Body of pancreas (tissue), 4 donors: Measurements from ENCODE around the gene C6orf47. TPM values are rescaled to one million over a fixed set of nuclear protein-coding genes. Genes with fewer than 3 reads are reported as not detected.

Experiments used
- ATAC-seq: fragments of 150-250 bp; one replicate; pipeline ENCODE4 v1.9.1; 2016
- DNase-seq, 4 donors: peaks; one replicate each; pipeline ENCODE4 v3.0.0-alpha.2; 2019
- H3K27ac ChIP-seq, 4 donors: fragments of 200-600 bp; sonication (generic); 1 replicate in 3 of 4; 2 replicates in 1 of 4; pipeline versions ENCODE4 v1.5.1 to v1.6.1; 2016 to 2019; ENCODE audit warnings: mild to moderate bottlenecking in 1 of 4, mixed read lengths in 1 of 4, moderate library complexity in 1 of 4
- H3K27me3 ChIP-seq, 2 donors: fragments of 200-600 bp; sonication (generic); one replicate each; pipeline ENCODE4 v1.6.0; 2016; ENCODE audit warnings: mild to moderate bottlenecking in 1 of 2
- H3K36me3 ChIP-seq, 2 donors: fragments of 200-600 bp; sonication (generic); replicated peaks in 1 of 2; 2 replicates each; pipeline ENCODE4 v1.5.1; 2016; ENCODE audit warnings: low read depth in 2 of 2; ENCODE audit not compliant: insufficient read depth in 1 of 2
- H3K4me1 ChIP-seq: fragments of 200-600 bp; sonication (generic); one replicate; pipeline ENCODE4 v1.6.0; 2016
- H3K4me3 ChIP-seq, 2 donors: fragments of 200-600 bp; sonication (generic); 1 replicate in 1 of 2; 2 replicates in 1 of 2; pipeline ENCODE4 v1.5.1; 2016 to 2019
- H3K9me3 ChIP-seq, 3 donors: fragments of 200-600 bp; sonication (generic); 1 replicate in 2 of 3; 2 replicates in 1 of 3; pipeline ENCODE4 v1.5.1; 2016
- POLR2A ChIP-seq, 3 donors: fragments of 450-650 bp; IDR thresholded peaks; one replicate each; pipeline ENCODE4 v1.6.1; 2016; ENCODE audit warnings: antibody characterized with exemption in 3 of 3, mild to moderate bottlenecking in 2 of 3
- WGBS, 2 donors: methylation state at CpG; one replicate each; pipeline ENCODE4 v1.1.5; 2017; 5-methylcytosine and 5-hydroxymethylcytosine counted together
- intact Hi-C: fragments of 100-400 bp; cut with DNase I; formaldehyde crosslinking; loops from one replicate; pipeline ENCODE4 v1.15.1; 2023
- total RNA-seq, 2 donors: library from RNA; depleted of rRNA; stranded (reverse); fragments of >200 nt; gene quantifications; one replicate each; pipeline ENCODE4 v1.1.0, GENCODE V29; 2016
- TF ChIP-seq, protein P1 (sequence below), 7 experiments: fragments of 450-650 bp in 4 of 7; fragments of 200-600 bp in 3 of 7; sonication (generic) in 3 of 7; IDR thresholded peaks; one replicate each; pipeline ENCODE4 v1.5.1; 2016 to 2019; ENCODE audit warnings: antibody characterized with exemption in 7 of 7

C6orf47 gene
- total RNA-seq, 2 donors from 2014 or later = 15.8 to 22.1 TPM

DNA sequence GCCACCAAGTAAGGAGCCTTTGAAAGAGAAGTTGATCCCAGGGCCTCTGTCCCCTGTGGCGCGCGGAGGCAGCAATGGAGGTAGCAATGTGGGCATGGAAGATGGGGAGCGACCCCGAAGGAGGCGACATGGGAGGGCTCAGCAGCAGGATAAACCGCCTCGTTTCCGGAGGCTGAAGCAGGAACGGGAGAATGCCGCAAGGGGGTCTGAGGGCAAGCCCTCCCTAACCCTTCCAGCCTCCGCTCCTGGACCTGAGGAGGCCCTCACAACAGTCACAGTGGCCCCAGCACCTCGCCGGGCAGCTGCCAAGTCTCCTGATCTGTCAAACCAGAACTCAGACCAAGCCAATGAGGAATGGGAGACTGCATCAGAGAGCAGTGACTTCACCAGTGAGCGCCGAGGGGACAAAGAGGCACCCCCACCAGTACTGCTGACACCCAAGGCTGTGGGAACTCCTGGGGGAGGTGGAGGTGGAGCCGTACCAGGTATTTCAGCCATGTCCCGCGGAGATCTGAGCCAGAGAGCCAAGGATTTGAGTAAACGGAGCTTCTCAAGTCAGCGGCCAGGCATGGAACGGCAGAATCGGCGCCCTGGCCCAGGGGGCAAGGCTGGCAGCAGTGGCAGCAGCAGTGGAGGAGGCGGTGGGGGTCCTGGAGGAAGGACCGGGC, 28.2 kb downstream of the C6orf47 start:
- Histone ChIP-seq H3K27ac (no peak overlapping the region), H3K36me3 (peaks cover 24 to 69% of the 10 kb centered on the region in 2 donors), H3K27me3 (no peaks in the 10 kb centered on the region), H3K4me3 (no peak overlapping the region), H3K9me3 (no peaks in the 10 kb centered on the region), H3K4me1 (no peaks in the 10 kb centered on the region)
- no peak for TF ChIP-seq POLR2A (IDR thresholded peaks at IDR 0.05)
- TF ChIP-seq, protein P1, sequence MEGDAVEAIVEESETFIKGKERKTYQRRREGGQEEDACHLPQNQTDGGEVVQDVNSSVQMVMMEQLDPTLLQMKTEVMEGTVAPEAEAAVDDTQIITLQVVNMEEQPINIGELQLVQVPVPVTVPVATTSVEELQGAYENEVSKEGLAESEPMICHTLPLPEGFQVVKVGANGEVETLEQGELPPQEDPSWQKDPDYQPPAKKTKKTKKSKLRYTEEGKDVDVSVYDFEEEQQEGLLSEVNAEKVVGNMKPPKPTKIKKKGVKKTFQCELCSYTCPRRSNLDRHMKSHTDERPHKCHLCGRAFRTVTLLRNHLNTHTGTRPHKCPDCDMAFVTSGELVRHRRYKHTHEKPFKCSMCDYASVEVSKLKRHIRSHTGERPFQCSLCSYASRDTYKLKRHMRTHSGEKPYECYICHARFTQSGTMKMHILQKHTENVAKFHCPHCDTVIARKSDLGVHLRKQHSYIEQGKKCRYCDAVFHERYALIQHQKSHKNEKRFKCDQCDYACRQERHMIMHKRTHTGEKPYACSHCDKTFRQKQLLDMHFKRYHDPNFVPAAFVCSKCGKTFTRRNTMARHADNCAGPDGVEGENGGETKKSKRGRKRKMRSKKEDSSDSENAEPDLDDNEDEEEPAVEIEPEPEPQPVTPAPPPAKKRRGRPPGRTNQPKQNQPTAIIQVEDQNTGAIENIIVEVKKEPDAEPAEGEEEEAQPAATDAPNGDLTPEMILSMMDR (IDR thresholded peaks at IDR 0.05) = no peak
- intact Hi-C loops = no loop called here
- ATAC-seq (no peak), DNase-seq (no peak)
- WGBS, 2 donors = 88 to 89% methylated on average over 24 to 25 of the region's 26 CpGs

DNA sequence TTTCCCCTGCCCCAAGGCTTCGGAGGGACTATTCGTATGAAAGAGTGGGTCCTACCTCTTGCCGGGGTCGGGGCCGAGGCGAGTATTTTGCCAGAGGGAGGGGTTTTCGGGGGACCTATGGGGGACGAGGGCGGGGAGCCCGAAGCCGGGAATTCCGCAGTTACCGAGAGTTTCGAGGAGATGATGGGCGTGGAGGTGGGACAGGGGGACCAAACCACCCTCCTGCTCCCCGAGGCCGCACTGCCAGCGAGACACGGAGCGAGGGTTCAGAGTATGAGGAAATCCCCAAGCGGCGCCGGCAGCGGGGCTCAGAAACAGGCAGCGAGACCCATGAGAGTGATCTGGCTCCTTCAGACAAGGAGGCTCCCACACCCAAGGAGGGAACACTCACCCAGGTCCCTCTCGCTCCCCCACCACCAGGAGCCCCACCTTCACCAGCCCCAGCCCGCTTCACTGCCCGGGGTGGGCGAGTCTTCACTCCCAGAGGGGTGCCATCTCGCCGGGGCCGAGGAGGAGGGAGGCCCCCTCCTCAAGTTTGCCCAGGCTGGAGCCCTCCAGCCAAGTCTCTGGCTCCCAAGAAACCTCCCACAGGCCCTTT, 28.8 kb downstream of the C6orf47 start:
- no peaks in the 10 kb centered on the region for H3K4me1 ChIP-seq
- TF ChIP-seq POLR2A (IDR thresholded peaks at IDR 0.05) = no peak
- TF ChIP-seq, protein P1 (IDR thresholded peaks at IDR 0.05) = no peak
- H3K36me3 ChIP-seq = peaks cover 24 to 66% of the 10 kb centered on the region in 2 donors
- DNase-seq = no peak
- no peak overlapping the region for H3K27ac ChIP-seq
- H3K4me3 ChIP-seq = no peak overlapping the region
- intact Hi-C loops = no loop called here
- WGBS, 2 donors = 88 to 96% methylated on average over 25 to 31 of the region's 32 CpGs
- ATAC-seq = no peak
- H3K27me3 ChIP-seq = no peaks in the 10 kb centered on the region
- H3K9me3 ChIP-seq = no peaks in the 10 kb centered on the region

DNA sequence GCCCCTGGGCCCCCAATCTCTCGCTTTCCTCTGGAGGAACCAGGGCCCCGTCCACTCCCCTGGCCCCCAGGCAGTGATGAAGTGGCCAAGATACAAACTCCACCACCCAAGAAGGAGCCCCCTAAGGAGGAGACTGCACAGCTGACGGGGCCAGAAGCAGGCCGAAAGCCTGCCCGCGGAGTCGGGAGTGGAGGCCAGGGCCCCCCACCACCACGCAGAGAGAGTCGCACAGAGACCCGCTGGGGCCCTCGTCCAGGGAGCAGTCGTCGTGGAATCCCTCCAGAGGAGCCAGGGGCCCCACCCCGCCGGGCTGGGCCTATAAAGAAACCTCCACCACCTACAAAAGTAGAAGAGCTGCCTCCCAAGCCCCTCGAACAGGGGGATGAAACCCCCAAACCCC, 29.4 kb downstream of the C6orf47 start:
- peaks cover 29 to 64% of the 10 kb centered on the region in 2 donors for H3K36me3 ChIP-seq
- WGBS, 2 donors = 87 to 98% methylated on average over 4 to 16 of the region's 16 CpGs
- H3K27me3 ChIP-seq = no peaks in the 10 kb centered on the region
- no peak overlapping the region for H3K27ac ChIP-seq
- DNase-seq = no peak
- no peaks in the 10 kb centered on the region for H3K9me3 ChIP-seq
- TF ChIP-seq, protein P1 (IDR thresholded peaks at IDR 0.05) = no peak
- no peak for TF ChIP-seq POLR2A (IDR thresholded peaks at IDR 0.05)
- no peak for ATAC-seq
- H3K4me3 ChIP-seq = no peak overlapping the region
- H3K4me1 ChIP-seq = no peaks in the 10 kb centered on the region
- intact Hi-C loops = no loop called here

DNA sequence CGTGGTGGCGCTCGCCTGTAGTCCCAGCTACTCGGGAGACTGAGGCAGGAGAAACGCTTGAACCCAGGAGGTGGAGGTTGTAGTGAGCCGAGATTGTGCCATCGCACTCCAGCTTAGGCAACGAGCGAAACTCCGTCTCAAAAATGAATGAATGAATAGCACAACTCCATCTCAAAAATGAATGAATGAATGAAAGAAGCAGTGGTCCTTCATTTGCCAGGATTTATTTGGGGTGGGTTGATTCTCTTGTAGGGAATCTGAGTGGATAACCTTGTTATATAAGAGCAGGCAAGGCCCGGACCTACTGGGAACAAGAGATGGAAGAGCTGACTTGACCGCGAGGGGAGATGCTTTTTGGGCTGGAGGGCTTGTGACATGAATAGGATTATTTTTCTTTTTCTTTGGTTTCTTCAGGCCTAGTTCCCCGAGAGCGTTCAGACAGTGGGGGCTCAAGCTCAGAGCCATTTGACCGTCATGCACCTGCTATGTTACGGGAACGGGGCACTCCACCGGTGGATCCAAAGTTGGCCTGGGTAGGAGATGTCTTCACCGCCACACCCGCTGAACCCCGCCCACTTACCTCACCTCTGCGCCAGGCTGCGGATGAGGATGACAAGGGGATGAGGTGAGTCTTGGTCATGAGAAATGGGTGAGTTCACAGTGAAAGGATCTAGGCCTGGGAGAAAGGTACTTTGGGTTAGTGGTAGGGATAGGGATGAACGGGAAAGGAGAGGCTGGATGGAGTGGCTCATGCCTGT, 30.2 kb downstream of the C6orf47 start:
- no peaks in the 10 kb centered on the region for H3K4me1 ChIP-seq
- peaks cover 31 to 68% of the 10 kb centered on the region in 2 donors for H3K36me3 ChIP-seq
- ATAC-seq (no peak), DNase-seq (no peak)
- no peaks in the 10 kb centered on the region for H3K27me3 ChIP-seq
- H3K4me3 ChIP-seq = no peak overlapping the region
- intact Hi-C loops = no loop called here
- WGBS, 2 donors = 91 to 94% methylated on average over 25 of the region's 25 CpGs
- H3K9me3 ChIP-seq = no peaks in the 10 kb centered on the region
- TF ChIP-seq, protein P1 (IDR thresholded peaks at IDR 0.05) = no peak
- no peak overlapping the region for H3K27ac ChIP-seq
